Esophagus (tissue), 2 donors: Measurements from ENCODE around the gene OSCAR. TPM values are rescaled to one million over a fixed set of nuclear protein-coding genes. Genes with fewer than 3 reads are reported as not detected.

ENCODE experiments used
- H3K27ac ChIP-seq, 2 donors: one replicate each; pipeline ENCODE4 v1.5.1; 2013; ENCODE audit warnings: low read depth in 2 of 2, mild to moderate bottlenecking in 2 of 2, inconsistent platforms in 1 of 2, low read length in 1 of 2, moderate library complexity in 1 of 2
- H3K27me3 ChIP-seq, 2 donors: one replicate each; pipeline ENCODE4 v1.6.1; 2013; ENCODE audit warnings: low read length in 2 of 2, control low read depth in 1 of 2, mild to moderate bottlenecking in 1 of 2; ENCODE audit not compliant: insufficient read depth in 2 of 2, control insufficient read depth in 1 of 2
- H3K36me3 ChIP-seq, 2 donors: one replicate each; pipeline ENCODE4 v1.6.1; 2013; ENCODE audit warnings: low read length in 1 of 2; ENCODE audit not compliant: control insufficient read depth in 2 of 2, insufficient read depth in 2 of 2
- H3K4me1 ChIP-seq, 2 donors: one replicate each; pipeline ENCODE4 v1.6.1; 2013; ENCODE audit warnings: low read length in 1 of 2; ENCODE audit not compliant: control insufficient read depth in 2 of 2, insufficient read depth in 2 of 2
- H3K4me3 ChIP-seq, 2 donors: one replicate each; pipeline ENCODE4 v1.5.1; 2013; ENCODE audit warnings: low read length in 2 of 2, mild to moderate bottlenecking in 2 of 2, low read depth in 1 of 2, moderate library complexity in 1 of 2
- H3K9me3 ChIP-seq, 2 donors: one replicate each; pipeline ENCODE4 v1.6.1; 2013; ENCODE audit warnings: mild to moderate bottlenecking in 2 of 2, low read depth in 1 of 2, low read length in 1 of 2, moderate library complexity in 1 of 2; ENCODE audit not compliant: control insufficient read depth in 2 of 2, insufficient read depth in 1 of 2
- WGBS, 2 donors: extraction: QIAGEN DNeasy Blood & Tissue Kit; methylation state at CpG; one replicate each; pipeline ENCODE4 v1.1.7; 2013; 5-methylcytosine and 5-hydroxymethylcytosine counted together
- polyA plus RNA-seq, 2 donors: library from polyadenylated mRNA; stranded (reverse); fragments of 200-250 nt; gene quantifications; one replicate each; pipeline ENCODE4 v1.2.3, GENCODE V29; 2013
- donor health status: healthy with polysubstance abuse.
- donor health status: Bipolar disorder and iron deficiency.

The OSCAR gene
- polyA plus RNA-seq, 2 donors, result 0.73 to 1.0 TPM

- WGBS, 2 donors, result 75 to 78% methylated on average over 34 of the region's 34 CpGs
Observed at GRCh38 chr19:54063350-54064116, 37.1 kb downstream of the OSCAR start, which contains the start of gene VSTM1. TSS of gene VSTM1 (minus strand) at chr19:54063897. CDS start at chr19:54063777, 120 bp downstream.

GRCh38 chr19:54062643-54063042, 38.0 kb downstream of the OSCAR start:
- H3K27ac ChIP-seq, result no peak overlapping the region
- no peak overlapping the region for H3K4me3 ChIP-seq
- 63 to 71% methylated on average over 9 of the region's 9 CpGs for WGBS, 2 donors
- H3K27me3 ChIP-seq, result no peaks in the 10 kb centered on the region
- no peaks in the 10 kb centered on the region for H3K4me1 ChIP-seq
- H3K36me3 ChIP-seq, result no peaks in the 10 kb centered on the region
- no peaks in the 10 kb centered on the region for H3K9me3 ChIP-seq

More at GRCh38 chr19:54063350-54064116, 37.1 kb downstream of the OSCAR start, which contains the start of gene VSTM1:
- H3K36me3 ChIP-seq, result no peaks in the 10 kb centered on the region
- H3K27ac ChIP-seq, result no peak within 1 kb of the TSS
- H3K9me3 ChIP-seq, result no peaks in the 10 kb centered on the region
- no peaks in the 10 kb centered on the region for H3K4me1 ChIP-seq
- no peaks in the 10 kb centered on the region for H3K27me3 ChIP-seq
- H3K4me3 ChIP-seq, result no peak within 1 kb of the TSS

GRCh38 chr19:54047616-54048015, 53.0 kb downstream of the OSCAR start:
- no peaks in the 10 kb centered on the region for H3K4me1 ChIP-seq
- 78 to 84% methylated on average over 4 of the region's 4 CpGs for WGBS, 2 donors
- H3K36me3 ChIP-seq, result no peaks in the 10 kb centered on the region
- H3K4me3 ChIP-seq, result no peak overlapping the region
- no peak overlapping the region for H3K27ac ChIP-seq
- H3K27me3 ChIP-seq, result no peaks in the 10 kb centered on the region
- H3K9me3 ChIP-seq, result no peaks in the 10 kb centered on the region

GRCh38 chr19:54045771-54046170, 54.8 kb downstream of the OSCAR start:
- WGBS, 2 donors, result 75 to 78% methylated on average over 2 of the region's 2 CpGs
- Histone ChIP-seq H3K4me3 (no peak overlapping the region), H3K4me1 (no peaks in the 10 kb centered on the region), H3K9me3 (no peaks in the 10 kb centered on the region), H3K36me3 (no peaks in the 10 kb centered on the region), H3K27ac (no peak overlapping the region), H3K27me3 (no peaks in the 10 kb centered on the region)

Other genes with a start within 250 kb of the OSCAR start
- gene MYADM, start 232.9 kb downstream of the OSCAR start, polyA plus RNA-seq, result 10 to 100 TPM in 1 of 2 donors, 1 to 10 TPM in 1; 9.3 to 20.4 TPM
- under 1 TPM in 1 of 2 donors, not detected in 1; 0.01 TPM for gene PRKCG, start 218.6 kb downstream of the OSCAR start, polyA plus RNA-seq
- not detected for gene CACNG7, start 191.5 kb downstream of the OSCAR start, polyA plus RNA-seq
- gene CACNG8, start 137.9 kb downstream of the OSCAR start, polyA plus RNA-seq, result under 1 TPM; 0.01 to 0.04 TPM
- gene CACNG6, start 109.2 kb downstream of the OSCAR start, polyA plus RNA-seq, result not detected
- not detected for gene VSTM1, start 36.9 kb downstream of the OSCAR start, polyA plus RNA-seq
- not detected for gene TARM1, start 19.4 kb downstream of the OSCAR start, polyA plus RNA-seq
- 100 to 1,000 TPM; 147 to 303 TPM for gene NDUFA3, start 2.1 kb upstream of the OSCAR start, polyA plus RNA-seq
- 10 to 100 TPM; 11.8 to 13.2 TPM for gene TFPT, start 14.9 kb upstream of the OSCAR start, polyA plus RNA-seq
- gene PRPF31, start 15.0 kb upstream of the OSCAR start, polyA plus RNA-seq, result 10 to 100 TPM; 38.9 to 44.3 TPM
- 10 to 100 TPM; 21.3 to 23.0 TPM for gene CNOT3, start 37.0 kb upstream of the OSCAR start, polyA plus RNA-seq
- gene LENG1, start 58.9 kb upstream of the OSCAR start, polyA plus RNA-seq, result 1 to 10 TPM; 4.9 to 7.0 TPM
- gene TMC4, start 72.4 kb upstream of the OSCAR start, polyA plus RNA-seq, result 10 to 100 TPM in 1 of 2 donors, 1 to 10 TPM in 1; 2.9 to 11.0 TPM
- 10 to 100 TPM; 21.4 to 22.0 TPM for gene MBOAT7, start 88.8 kb upstream of the OSCAR start, polyA plus RNA-seq
- 10 to 100 TPM; 17.9 to 55.0 TPM for gene TSEN34, start 90.5 kb upstream of the OSCAR start, polyA plus RNA-seq
- 1,000 to 10,000 TPM; 2,177 to 3,000 TPM for gene RPS9, start 100.1 kb upstream of the OSCAR start, polyA plus RNA-seq
- gene LILRB3, start 122.2 kb upstream of the OSCAR start, polyA plus RNA-seq, result under 1 TPM; 0.63 to 0.75 TPM
- gene LILRA6, start 142.0 kb upstream of the OSCAR start, polyA plus RNA-seq, result under 1 TPM; 0.08 to 0.26 TPM
- gene LILRB5, start 156.5 kb upstream of the OSCAR start, polyA plus RNA-seq, result under 1 TPM; 0.63 to 0.92 TPM
- gene LILRB2, start 180.3 kb upstream of the OSCAR start, polyA plus RNA-seq, result under 1 TPM; 0.39 to 0.67 TPM
- gene LILRA5, start 212.4 kb upstream of the OSCAR start, polyA plus RNA-seq, result under 1 TPM; 0.12 to 0.34 TPM
- gene LILRA4, start 238.4 kb upstream of the OSCAR start, polyA plus RNA-seq, result under 1 TPM in 1 of 2 donors, not detected in 1; 0.06 TPM